ENCODE results near the gene KIF22. TPM values are rescaled to one million over a fixed set of nuclear protein-coding genes. Genes with fewer than 3 reads are reported as not detected.

The KIF22 gene
- total RNA-seq (2021; fragmentation: NEBNext Ultra II Directional; extraction: Animal tissue kit (Norgen Biotek cat#: 25700)) = 10 to 100 TPM; 26.4 to 50.3 (median 48.9) TPM
- long read RNA-seq, transcript KIF22-201 (14 exons, 2,113 nt) = major isoform, 19 of 39 reads
- long read RNA-seq, partial matches to known transcripts = 18 of 39 reads
- long read RNA-seq, other reads (novel, unspliced or antisense) = 2 of 39 reads

DNA sequence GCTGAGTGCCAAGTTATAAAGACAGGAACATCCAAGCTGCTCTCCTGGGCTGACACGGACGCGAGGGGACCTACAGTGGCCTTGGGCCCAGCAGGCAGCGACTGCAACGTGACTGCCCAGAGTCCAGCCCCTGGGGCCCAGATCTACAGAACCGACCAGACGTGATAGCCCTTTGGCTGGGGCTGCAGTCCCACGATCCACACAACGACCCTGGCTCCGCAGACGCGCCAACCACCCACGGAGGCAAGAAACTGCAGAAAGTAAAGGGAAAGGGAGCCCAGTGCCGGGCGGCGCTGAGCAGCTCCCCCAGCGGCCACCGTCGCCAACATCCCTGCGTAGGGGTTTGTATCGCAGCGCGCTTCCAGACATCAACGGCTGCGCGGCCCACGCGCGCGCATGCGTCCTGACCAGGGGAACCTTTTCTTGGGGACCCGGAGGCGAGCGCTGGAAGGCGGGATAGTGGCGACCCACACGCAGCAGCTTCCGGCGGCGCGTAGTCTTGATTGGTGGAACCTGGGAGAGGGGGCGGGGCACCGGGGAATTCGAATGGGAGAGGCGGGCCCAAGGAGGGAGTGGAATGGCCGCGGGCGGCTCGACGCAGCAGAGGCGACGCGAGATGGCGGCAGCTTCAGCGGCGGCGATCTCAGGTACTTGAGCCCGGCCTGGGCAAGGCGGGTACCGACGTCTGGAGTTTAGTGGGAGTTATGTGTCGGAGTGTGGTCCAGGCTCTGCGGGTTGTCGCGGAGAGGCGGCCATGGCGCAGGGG, at the start of gene KIF22:
TSS of gene KIF22 (plus strand) at position 569 of the 766 bp plus-strand sequence. CDS start at position 578, 9 bp downstream.
- H3K27me3 Mint-ChIP-seq (ENCODE audit: insufficient read depth) = no peaks in the 10 kb centered on the region; the same call in 1 of the 2 replicates
- DNase-seq = peak; percentile 98
- peaks cover 32% of the 10 kb centered on the region for H3K4me1 Mint-ChIP-seq (ENCODE audit: low read depth)
- no peaks in the 10 kb centered on the region for H3K9me3 Mint-ChIP-seq
- TF ChIP-seq, protein P1, sequence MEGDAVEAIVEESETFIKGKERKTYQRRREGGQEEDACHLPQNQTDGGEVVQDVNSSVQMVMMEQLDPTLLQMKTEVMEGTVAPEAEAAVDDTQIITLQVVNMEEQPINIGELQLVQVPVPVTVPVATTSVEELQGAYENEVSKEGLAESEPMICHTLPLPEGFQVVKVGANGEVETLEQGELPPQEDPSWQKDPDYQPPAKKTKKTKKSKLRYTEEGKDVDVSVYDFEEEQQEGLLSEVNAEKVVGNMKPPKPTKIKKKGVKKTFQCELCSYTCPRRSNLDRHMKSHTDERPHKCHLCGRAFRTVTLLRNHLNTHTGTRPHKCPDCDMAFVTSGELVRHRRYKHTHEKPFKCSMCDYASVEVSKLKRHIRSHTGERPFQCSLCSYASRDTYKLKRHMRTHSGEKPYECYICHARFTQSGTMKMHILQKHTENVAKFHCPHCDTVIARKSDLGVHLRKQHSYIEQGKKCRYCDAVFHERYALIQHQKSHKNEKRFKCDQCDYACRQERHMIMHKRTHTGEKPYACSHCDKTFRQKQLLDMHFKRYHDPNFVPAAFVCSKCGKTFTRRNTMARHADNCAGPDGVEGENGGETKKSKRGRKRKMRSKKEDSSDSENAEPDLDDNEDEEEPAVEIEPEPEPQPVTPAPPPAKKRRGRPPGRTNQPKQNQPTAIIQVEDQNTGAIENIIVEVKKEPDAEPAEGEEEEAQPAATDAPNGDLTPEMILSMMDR (IDR thresholded peaks at IDR 0.05) = peak; percentile 81
- peak within 1 kb of the TSS; percentile 92 for H3K27ac Mint-ChIP-seq
- peak within 1 kb of the TSS; percentile 99 for H3K4me3 Mint-ChIP-seq
- peaks cover 6% of the 10 kb centered on the region; the same call in 1 of the 2 replicates for H3K36me3 Mint-ChIP-seq (ENCODE audit: low read depth)

DNA sequence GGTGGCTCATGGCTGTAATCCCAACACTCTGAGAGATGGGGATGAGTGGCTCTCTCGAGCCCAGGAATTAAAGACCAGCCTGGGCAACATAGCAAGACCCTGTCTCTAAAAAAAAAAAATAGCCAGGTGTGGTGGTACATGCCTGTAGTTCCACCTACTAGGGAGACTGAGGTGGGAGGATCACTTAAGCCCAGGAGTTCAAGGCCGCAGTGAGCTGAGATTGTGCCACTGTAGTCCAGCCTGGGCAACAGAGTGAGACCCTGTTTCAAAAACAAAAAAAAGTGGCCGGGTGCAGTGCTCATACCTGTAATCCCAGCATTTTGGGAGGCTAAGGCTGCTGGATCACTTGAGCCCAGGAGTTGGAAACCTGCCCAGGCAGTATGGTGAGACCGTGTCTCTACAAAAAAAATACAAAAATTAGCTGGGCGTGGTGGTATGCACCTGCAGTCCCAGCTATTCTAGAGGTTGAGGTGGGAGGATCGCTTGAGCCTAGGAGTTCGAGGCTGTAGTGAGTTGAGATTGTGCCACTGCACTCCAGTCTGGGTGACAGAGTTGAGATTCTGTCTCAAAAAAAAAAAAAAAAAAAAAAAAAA, 47.8 kb upstream of the KIF22 start:
- Mint-ChIP-seq H3K36me3 (ENCODE audit: low read depth) (no peaks in the 10 kb centered on the region), H3K9me3 (no peaks in the 10 kb centered on the region), H3K4me1 (ENCODE audit: low read depth) (no peaks in the 10 kb centered on the region), H3K27me3 (ENCODE audit: insufficient read depth) (peaks cover 35% of the 10 kb centered on the region), H3K4me3 (no peak overlapping the region), H3K27ac (no peak overlapping the region)
- no peak for DNase-seq
- TF ChIP-seq, protein P1 (IDR thresholded peaks at IDR 0.05) = no peak

DNA sequence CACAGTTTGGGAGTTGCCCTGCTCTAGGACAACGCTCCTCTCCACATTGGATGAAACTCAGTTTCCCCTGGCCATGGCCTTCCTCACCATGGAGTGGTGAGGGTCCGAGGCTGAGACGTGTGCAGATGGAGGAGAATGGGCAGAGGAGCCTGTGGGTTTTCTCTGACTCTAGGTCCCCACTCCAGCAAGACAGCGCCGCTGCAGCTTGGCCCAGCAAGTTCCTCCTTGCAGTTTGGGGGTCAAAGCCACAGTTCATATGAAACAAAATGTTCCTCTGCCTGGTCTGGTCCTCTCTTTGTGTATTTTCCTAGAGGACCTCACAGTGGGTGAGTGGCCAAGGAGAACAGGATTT, 47.1 kb upstream of the KIF22 start:
- Mint-ChIP-seq H3K36me3 (ENCODE audit: low read depth) (no peaks in the 10 kb centered on the region), H3K27me3 (ENCODE audit: insufficient read depth) (peaks cover 31% of the 10 kb centered on the region), H3K4me3 (no peak overlapping the region), H3K4me1 (ENCODE audit: low read depth) (no peaks in the 10 kb centered on the region), H3K9me3 (no peaks in the 10 kb centered on the region), H3K27ac (no peak overlapping the region)
- TF ChIP-seq, protein P1 (IDR thresholded peaks at IDR 0.05) = no peak
- no peak for DNase-seq

DNA sequence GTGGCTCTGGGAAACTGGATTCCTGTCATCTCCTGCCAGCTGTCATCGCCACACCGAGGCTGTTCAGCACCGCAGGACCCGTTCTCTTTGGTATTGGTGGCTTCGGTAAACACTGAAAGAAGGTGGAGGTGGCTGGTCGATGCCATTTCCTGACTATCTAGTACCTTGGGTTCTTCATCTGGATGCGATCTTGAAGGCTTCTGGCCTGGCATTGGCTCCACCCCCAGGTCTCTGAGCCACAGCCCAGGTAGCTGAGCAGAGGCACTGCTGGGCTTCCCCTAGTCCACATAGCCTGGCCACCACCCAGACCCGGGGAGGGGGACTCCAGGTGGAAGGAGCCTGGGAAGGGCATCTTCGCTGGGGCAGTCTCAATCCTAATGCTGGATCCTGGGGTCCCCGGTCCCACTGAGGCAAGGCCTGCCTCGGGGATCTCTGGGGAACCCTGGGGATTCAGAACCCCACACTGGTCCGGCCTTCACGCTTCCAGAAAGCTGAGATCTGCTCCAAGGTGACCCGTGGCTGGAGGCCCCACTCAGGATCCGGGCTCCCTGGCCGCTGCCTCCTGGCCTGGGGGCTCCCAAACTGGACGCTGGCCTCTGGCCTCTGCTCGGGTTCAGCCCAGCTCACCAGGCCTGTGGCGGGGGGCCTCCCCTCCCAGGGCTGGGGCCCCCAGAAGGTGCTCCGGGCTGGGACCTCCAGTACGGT, 46.6 kb upstream of the KIF22 start:
- no peak overlapping the region for H3K27ac Mint-ChIP-seq
- H3K4me3 Mint-ChIP-seq = no peak overlapping the region

DNA sequence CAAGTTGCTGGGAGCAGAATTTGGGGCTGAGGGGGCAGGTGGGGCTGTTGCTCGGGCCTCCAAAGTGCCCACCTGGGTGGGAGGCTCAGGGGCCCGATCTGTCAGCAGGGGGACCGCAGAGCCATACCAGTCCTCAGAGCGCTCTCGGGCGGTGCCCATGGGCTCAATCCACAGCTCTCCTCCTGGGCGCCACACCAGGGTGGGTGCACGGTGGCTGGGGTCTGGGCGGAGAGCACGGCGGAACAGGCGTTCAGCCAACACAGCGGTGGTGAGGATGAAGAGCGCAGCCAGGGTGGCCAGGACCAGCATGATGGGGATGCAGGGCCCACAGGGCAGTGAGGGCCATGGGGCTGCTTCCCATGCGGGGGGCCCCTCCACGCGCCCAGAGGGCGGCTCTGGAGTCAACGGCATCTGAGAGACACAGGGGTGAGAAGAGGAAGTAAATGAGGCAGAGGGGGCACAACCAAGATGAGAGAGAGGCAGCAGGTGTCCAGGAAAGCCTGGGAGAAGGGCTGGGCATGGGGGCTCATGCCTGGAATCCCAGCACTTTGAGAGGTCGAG, 45.9 kb upstream of the KIF22 start:
- TF ChIP-seq, protein P1 (IDR thresholded peaks at IDR 0.05) = no peak
- no peaks in the 10 kb centered on the region for H3K9me3 Mint-ChIP-seq
- H3K27me3 Mint-ChIP-seq (ENCODE audit: insufficient read depth) = peaks cover 29% of the 10 kb centered on the region

More for the DNA sequence above, 46.6 kb upstream of the KIF22 start:
- TF ChIP-seq, protein P1 (IDR thresholded peaks at IDR 0.05) = no peak
- Mint-ChIP-seq H3K27me3 (ENCODE audit: insufficient read depth) (peaks cover 31% of the 10 kb centered on the region), H3K36me3 (ENCODE audit: low read depth) (no peaks in the 10 kb centered on the region), H3K9me3 (no peaks in the 10 kb centered on the region), H3K4me1 (ENCODE audit: low read depth) (no peaks in the 10 kb centered on the region)
- no peak for DNase-seq

More for the DNA sequence above, 45.9 kb upstream of the KIF22 start:
- H3K27ac Mint-ChIP-seq = no peak overlapping the region
- no peak overlapping the region for H3K4me3 Mint-ChIP-seq
- DNase-seq = no peak
- H3K4me1 Mint-ChIP-seq (ENCODE audit: low read depth) = no peaks in the 10 kb centered on the region
- no peaks in the 10 kb centered on the region for H3K36me3 Mint-ChIP-seq (ENCODE audit: low read depth)

Data from HFFc6 (cell line).